HG02852 (cell line): ENCODE measurements around the gene STON2.

Source experiments
- ATAC-seq: cut with Tn5 transposase; IDR thresholded peaks from one replicate; pipeline ENCODE4 v1.9.1; 2021; ENCODE audit warnings: mild to moderate bottlenecking, moderate library complexity; ENCODE audit not compliant: unreplicated experiment

Gene STON2

DNA sequence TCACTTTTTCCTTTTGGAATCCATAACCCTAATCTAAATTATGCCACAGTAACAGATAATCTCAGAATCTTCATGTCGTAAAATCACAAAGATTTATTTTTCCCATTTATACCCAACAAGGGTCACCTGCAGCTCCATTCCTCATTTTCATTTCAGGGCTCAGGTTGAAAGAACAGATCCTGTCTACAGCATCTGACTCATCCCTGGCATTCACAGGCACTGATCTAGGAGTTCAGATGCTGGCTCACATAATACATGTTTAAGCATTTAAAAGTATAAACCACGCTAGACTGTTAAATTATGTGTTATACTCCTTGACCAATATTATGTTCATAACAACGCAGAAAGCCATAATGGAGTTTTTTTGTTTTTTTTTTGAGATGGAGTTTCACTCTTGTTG lies 58.3 kb downstream of the STON2 start:
- ATAC-seq, result no peak

DNA sequence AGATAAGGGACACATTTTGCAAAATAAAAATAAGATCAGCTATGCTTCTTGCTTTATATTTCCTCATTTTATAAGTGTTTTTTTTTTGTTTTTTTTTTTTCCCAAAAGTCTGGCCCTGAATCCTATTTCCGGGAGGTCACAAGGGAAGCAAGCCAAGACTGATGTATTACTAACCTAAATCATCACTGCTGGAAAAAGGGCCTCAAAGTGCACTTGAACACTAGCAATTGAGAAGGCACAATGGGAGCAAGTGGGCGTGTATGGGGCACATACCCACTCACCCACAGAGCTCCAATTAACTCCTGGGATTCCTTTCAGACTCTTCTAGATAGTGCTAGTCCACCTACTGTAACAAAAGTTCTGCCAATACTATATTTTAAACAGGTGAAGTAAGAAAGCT lies 58.8 kb downstream of the STON2 start:
- no peak for ATAC-seq

DNA sequence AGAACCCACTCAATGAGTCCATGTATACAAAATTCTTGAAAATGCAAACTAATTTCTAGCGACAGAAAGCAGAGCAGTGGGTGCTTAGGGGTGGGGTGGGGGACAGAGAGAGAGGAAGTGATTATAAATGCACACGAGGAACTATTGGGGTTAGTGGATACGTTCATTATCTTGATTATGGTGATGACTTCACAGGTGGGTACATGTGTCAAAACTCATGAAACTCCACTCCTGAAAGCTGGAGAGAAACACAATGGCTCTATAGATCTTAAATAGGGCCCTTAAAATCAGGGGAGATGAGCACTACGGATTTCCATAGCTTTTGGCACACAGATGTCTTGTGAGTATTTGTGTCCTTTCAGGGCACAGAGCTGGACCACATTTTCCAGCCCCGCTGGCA lies 59.9 kb downstream of the STON2 start:
- no peak for ATAC-seq

GRCh38 chr14:81337073-81337472 lies 63.1 kb downstream of the STON2 start:
- ATAC-seq, result no peak

DNA sequence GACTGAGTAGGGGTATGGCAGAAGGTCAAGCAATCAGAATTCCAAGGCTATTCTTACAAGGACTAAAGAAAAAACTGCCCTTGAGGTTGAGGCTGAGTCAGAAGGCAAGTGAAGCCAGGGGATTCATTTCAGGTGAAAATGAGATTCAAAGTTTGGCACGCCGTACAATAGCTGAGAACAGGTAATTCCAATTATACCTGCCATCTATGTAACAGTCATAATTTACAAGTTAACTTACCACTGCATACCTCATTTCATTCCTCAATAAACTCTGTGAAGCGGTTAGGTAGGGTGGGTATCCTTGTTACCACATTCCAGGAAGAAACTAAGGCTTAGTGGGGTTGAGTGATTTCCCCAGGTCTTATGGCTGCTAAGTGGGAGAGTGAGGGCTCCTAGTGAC lies 64.1 kb downstream of the STON2 start:
- ATAC-seq, result no peak

GRCh38 chr14:81332725-81333124 lies 67.4 kb downstream of the STON2 start:
- no peak for ATAC-seq

DNA sequence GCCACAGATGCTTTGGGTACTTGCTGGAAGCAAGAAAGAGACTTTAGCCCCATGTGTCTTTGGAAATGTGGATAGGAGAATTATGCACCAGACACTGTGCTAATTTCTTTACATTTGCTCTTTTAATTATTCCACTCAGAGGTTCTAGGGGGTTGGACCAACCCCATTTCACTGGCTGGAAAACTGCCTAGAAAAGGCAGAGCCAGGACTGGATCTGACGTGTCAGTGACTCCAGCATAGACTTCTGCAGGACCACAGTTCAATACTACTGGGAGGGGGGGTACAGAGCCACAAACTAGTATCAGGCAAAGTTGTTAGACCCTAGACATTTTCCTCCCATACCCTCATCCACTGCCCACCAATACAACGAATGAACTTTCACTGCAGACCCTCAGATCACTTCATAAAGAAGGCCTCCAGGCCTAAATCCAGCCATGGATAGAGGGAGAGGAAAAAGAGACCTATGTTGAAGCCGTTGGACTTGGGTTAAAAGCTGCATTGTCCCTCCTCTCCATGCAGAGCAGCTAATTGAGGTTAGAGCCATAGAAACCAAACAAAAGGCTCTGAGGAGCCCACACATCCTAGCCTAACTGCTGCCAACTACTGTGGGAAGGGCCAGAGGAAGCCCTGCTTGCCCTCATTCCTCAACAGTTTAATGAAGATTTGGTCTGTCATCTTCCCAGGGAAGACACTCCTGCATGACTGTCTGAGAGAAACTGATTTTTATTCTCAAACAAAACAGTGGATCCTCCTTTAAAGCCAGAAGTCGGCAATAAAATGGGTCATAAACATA lies 68.7 kb downstream of the STON2 start:
- ATAC-seq, result no peak

DNA sequence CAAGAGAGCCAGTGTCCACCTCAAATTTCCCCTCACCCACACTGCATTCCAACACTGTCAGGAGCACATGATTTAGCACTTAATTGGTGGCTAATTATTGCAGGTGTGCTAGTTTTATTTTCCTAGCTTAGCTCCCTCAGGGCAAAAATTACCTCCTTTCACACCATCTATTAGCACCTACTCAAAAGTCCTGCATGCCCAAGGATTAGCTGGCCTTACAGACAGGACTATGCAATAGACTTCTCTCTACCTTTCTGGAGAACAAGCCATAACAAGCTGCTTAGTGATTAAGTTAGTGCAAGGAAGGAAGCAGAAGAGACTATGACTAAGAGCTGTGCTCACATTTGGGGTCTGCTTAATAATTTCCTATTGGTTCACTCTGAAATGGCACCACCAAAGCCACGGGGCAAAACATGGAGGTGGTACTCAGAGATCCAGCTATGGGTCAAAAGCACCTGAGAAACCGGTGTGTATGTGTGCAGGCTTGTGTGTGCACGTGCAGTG lies 69.5 kb downstream of the STON2 start:
- ATAC-seq, result no peak

GRCh38 chr14:81329640-81330381 lies 70.3 kb downstream of the STON2 start:
- ATAC-seq, result no peak

- no peak for ATAC-seq
Measured at GRCh38 chr14:81326451-81326850, 73.7 kb downstream of the STON2 start.

DNA sequence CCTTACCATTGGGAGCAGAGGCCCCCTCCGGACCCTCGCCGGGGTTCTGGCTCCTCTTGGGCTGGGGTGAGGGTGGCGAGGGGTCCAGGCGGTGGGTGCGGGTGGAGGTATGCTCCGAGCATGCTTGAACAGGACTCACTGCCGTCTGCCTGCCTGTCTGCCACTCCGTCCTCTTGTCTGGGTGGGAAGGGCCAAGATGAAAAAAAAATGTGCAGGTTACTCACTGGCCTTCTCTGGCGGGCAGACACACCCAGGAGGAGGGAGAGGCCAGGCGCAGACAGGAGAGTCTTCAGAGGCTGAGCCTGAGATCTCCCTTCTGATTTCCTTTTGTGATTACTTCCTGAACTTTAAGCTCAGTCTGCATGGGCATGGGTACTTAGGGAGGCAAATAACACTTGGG lies 76.1 kb downstream of the STON2 start:
- no peak for ATAC-seq

- ATAC-seq, result no peak
Measured at GRCh38 chr14:81323093-81323492, 77.0 kb downstream of the STON2 start.

- no peak for ATAC-seq
Measured at GRCh38 chr14:81319946-81320345, 80.2 kb downstream of the STON2 start.

DNA sequence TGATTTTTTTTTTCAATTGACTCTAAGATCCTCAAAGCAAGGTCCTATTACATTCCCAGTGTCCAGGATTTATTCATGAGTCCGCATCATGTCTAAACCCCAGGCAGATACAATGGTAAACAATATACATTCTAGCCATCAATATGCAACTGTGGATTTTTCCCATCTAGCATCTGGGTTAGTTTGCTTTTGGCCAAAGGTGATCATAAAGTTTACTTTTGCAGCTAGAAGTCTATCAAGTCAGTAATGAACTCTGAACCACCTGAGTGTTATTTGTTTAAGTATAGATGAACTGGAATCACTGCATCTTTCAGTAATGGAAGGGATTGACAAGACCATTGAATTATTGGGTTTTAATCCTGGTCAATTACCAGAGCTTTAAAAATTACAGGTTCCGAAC lies 80.8 kb downstream of the STON2 start:
- no peak for ATAC-seq

DNA sequence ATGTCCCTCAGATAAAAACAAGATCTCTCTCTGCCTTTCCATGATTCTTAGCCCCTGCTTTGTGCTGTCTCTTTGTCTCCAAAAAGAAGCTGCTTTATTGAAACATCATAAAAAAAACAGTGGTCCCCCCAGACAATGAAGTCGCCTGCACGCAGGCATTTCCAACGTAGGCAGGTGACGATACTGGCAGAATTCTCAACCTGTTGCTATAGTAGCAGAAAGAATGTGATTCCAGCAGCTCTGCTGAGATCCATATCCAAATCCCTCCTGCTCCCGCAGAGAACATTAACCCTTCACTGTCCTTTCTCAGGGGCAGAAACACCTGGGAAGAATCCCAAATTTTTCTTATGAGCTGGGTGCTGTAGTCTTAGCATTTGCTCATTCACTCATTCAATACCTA lies 84.8 kb downstream of the STON2 start:
- no peak for ATAC-seq

GRCh38 chr14:81314443-81315175 lies 85.5 kb downstream of the STON2 start:
- no peak for ATAC-seq

DNA sequence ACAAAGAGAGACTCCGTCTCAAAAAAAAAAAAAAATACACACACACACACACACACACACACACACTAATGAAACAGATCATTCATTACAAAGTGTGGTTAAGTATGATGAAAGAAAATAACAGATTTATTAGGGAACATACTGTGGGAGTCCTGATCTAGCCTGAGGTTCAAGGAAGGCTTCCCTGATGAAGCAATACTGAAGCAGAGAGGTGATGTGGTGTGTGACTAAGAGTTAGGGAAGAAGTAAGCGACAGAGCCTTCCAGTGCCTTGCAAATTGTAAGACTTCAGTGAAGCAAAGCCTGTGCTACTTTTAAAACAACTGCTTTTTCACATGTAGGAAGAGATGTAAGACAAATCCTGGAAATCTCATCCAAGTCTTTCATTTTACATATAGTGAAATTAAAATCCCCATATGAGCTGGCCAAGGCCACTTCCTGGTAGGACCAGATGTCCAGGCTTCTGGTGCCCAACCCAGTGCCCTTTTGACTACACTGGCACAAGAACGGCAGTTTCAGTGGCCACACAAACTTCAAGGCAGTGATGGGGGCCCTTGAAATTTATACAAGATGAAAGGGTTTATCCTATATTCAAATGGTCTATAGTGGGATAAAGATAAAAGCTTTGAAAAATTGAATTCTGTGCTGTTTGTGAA lies 86.2 kb downstream of the STON2 start:
- no peak for ATAC-seq

DNA sequence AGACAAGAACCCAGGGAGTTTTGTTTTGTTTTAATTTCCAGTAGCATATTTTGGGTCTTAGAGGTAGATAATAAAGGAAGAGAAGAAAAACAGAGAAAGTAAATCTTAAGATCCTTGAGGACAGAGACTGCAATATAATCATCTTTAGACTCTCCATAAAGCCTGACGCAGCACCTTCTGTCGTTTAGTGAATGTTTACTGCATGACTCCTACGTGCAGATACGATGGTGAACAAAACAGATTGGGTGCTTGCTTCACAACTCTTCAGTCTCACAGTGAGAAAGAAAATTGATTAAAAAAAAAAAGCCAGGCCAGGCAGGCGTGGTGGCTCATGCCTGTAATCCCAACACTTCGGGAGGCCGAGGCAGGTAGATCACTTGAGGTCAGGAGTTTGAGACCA lies 86.9 kb downstream of the STON2 start:
- ATAC-seq, result no peak

GRCh38 chr14:81312289-81312876 lies 87.7 kb downstream of the STON2 start:
- no peak for ATAC-seq

GRCh38 chr14:81311778-81312177 lies 88.3 kb downstream of the STON2 start:
- no peak for ATAC-seq

- ATAC-seq, result no peak
Measured at GRCh38 chr14:81311141-81311540, 89.0 kb downstream of the STON2 start.
